ENCODE results near the gene TSPYL6. TPM values are rescaled to one million over a fixed set of nuclear protein-coding genes. Genes with fewer than 3 reads are reported as not detected.

TSPYL6 gene
- total RNA-seq, 1 donor from 2014 or later: not detected

DNA sequence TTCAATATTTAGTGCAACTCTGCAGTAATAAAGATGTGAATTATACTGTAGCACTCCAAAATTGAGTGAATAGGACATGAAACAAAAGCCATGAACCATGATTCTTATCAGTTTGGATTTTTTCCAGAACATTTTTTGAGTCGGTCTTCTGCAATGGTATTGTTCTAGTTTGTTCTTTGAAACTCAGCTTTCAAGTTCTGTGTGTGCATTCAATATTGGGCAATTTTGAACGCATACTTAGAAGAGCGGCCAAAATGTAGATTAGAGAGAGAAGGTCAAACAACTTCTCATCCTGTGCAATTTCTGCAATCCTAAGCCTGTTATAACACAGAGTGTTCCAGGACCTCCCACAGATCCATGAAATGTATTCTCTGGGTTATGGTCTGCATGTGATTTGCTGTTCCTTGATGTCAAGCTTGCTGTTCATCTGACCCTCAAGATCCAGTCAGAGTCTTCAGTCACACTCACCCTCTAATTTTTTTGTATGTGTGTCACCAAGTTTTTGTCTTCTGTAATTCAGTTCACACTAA lies 48.3 kb downstream of the TSPYL6 start:
- Histone ChIP-seq H3K27me3 (no peaks in the 10 kb centered on the region), H3F3A (ENCODE audit: low read depth) (no peaks in the 10 kb centered on the region), H3K4me3 (no peak overlapping the region), H2AFZ (replicated peaks) (no peak overlapping the region), H3K27ac (no peak overlapping the region), H3K36me3 (no peaks in the 10 kb centered on the region), H3K4me2 (no peak overlapping the region), H3K9me3 (ENCODE audit: low read depth) (no peaks in the 10 kb centered on the region), H4K20me1 (ENCODE audit: low read depth) (no peaks in the 10 kb centered on the region), H3K4me1 (peaks cover 6% of the 10 kb centered on the region), H3K79me2 (ENCODE audit: low read depth) (no peaks in the 10 kb centered on the region), H3K9ac (no peak overlapping the region)
- Mint-ChIP-seq H3K9me3 (no peaks in the 10 kb centered on the region), H3K27me3 (ENCODE audit: insufficient read depth, low read depth) (peaks cover 2% of the 10 kb centered on the region), H3K36me3 (no peaks in the 10 kb centered on the region), H3K4me1 (peaks cover 17% of the 10 kb centered on the region), H3K4me3 (no peak overlapping the region), H3K27ac (no peak overlapping the region)
- DNase-seq (ENCODE audit: low spot score): no peak
- TF ChIP-seq, protein P1, sequence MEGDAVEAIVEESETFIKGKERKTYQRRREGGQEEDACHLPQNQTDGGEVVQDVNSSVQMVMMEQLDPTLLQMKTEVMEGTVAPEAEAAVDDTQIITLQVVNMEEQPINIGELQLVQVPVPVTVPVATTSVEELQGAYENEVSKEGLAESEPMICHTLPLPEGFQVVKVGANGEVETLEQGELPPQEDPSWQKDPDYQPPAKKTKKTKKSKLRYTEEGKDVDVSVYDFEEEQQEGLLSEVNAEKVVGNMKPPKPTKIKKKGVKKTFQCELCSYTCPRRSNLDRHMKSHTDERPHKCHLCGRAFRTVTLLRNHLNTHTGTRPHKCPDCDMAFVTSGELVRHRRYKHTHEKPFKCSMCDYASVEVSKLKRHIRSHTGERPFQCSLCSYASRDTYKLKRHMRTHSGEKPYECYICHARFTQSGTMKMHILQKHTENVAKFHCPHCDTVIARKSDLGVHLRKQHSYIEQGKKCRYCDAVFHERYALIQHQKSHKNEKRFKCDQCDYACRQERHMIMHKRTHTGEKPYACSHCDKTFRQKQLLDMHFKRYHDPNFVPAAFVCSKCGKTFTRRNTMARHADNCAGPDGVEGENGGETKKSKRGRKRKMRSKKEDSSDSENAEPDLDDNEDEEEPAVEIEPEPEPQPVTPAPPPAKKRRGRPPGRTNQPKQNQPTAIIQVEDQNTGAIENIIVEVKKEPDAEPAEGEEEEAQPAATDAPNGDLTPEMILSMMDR (IDR thresholded peaks at IDR 0.05): no peak
- TF ChIP-seq EZH2phosphoT487 (IDR thresholded peaks at IDR 0.05): no peak
- no peak for TF ChIP-seq EZH2 (IDR thresholded peaks at IDR 0.05)

DNA sequence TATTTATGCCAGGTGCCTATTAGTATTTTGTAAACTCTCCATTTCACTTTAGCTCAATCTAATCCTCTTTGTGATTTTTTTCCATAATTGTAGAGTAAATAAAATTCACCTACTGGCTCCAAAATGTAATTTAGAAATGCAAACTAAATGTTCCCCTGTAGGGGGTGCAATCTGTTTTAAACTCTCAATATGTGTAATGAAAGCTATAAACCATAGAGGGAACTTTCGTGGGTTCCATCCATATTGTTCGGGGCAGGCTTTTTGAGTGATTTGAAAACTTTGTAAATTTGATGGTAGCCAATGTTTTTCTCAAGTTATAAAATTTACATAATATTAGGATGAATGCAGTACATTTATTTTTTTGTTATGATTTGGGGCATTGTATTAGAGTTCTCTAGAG lies 49.4 kb downstream of the TSPYL6 start:
- Mint-ChIP-seq H3K4me3 (no peak overlapping the region), H3K27ac (no peak overlapping the region), H3K9me3 (no peaks in the 10 kb centered on the region), H3K27me3 (ENCODE audit: insufficient read depth, low read depth) (peaks cover 2% of the 10 kb centered on the region), H3K4me1 (peaks cover 15% of the 10 kb centered on the region), H3K36me3 (no peaks in the 10 kb centered on the region)
- H3K4me3 ChIP-seq: no peak overlapping the region
- no peaks in the 10 kb centered on the region for H3F3A ChIP-seq (ENCODE audit: low read depth)
- no peaks in the 10 kb centered on the region for H3K27me3 ChIP-seq
- H3K9me3 ChIP-seq (ENCODE audit: low read depth): no peaks in the 10 kb centered on the region
- no peaks in the 10 kb centered on the region for H4K20me1 ChIP-seq (ENCODE audit: low read depth)
- H3K27ac ChIP-seq: no peak overlapping the region
- H3K4me1 ChIP-seq: peaks cover 6% of the 10 kb centered on the region
- DNase-seq (ENCODE audit: low spot score): peak; percentile 7
- no peak overlapping the region for H3K9ac ChIP-seq
- TF ChIP-seq EZH2 (IDR thresholded peaks at IDR 0.05) (no peak), EZH2phosphoT487 (IDR thresholded peaks at IDR 0.05) (no peak)
- TF ChIP-seq, protein P1 (IDR thresholded peaks at IDR 0.05): peak; percentile 64
- no peak overlapping the region for H3K4me2 ChIP-seq
- H2AFZ ChIP-seq (replicated peaks): no peak overlapping the region
- H3K36me3 ChIP-seq: no peaks in the 10 kb centered on the region
- H3K79me2 ChIP-seq (ENCODE audit: low read depth): no peaks in the 10 kb centered on the region

DNA sequence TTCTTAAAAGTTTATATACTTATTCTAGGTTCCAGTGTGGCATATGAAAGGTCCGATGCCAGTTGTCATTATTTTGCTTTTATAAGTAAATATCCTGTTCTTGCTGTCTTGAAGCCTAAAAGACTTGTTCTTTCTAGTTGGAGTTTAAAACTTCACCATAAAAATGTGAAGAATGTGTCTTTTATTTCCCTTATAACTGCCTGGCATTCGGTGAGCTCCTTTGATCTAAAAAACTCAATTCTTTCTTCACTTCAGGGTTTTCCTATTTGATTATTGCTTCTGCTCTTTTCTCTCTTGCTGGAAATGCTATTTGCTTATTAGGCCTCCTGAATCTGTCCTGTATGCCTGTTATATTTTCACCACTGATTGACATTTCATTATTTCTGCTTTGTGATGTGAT lies 51.6 kb downstream of the TSPYL6 start:
- no peaks in the 10 kb centered on the region for H3K27me3 ChIP-seq
- no peak for DNase-seq (ENCODE audit: low spot score)
- no peak overlapping the region for H3K9ac ChIP-seq
- H2AFZ ChIP-seq (replicated peaks): no peak overlapping the region
- TF ChIP-seq EZH2 (IDR thresholded peaks at IDR 0.05) (no peak), EZH2phosphoT487 (IDR thresholded peaks at IDR 0.05) (no peak)
- TF ChIP-seq, protein P1 (IDR thresholded peaks at IDR 0.05): no peak
- H4K20me1 ChIP-seq (ENCODE audit: low read depth): no peaks in the 10 kb centered on the region
- Mint-ChIP-seq H3K9me3 (no peaks in the 10 kb centered on the region), H3K27me3 (ENCODE audit: insufficient read depth, low read depth) (no peaks in the 10 kb centered on the region), H3K27ac (no peak overlapping the region), H3K4me3 (no peak overlapping the region), H3K36me3 (no peaks in the 10 kb centered on the region), H3K4me1 (peaks cover 15% of the 10 kb centered on the region)
- no peaks in the 10 kb centered on the region for H3F3A ChIP-seq (ENCODE audit: low read depth)
- no peaks in the 10 kb centered on the region for H3K79me2 ChIP-seq (ENCODE audit: low read depth)
- H3K4me2 ChIP-seq: no peak overlapping the region
- H3K36me3 ChIP-seq: no peaks in the 10 kb centered on the region
- no peak overlapping the region for H3K27ac ChIP-seq
- no peak overlapping the region for H3K4me3 ChIP-seq
- no peaks in the 10 kb centered on the region for H3K9me3 ChIP-seq (ENCODE audit: low read depth)
- H3K4me1 ChIP-seq: peaks cover 6% of the 10 kb centered on the region

Other genes starting within 250 kb of the TSPYL6 start
- 9.7 and 10.4 TPM in 2 replicates for gene ACYP2, start 140.6 kb downstream of the TSPYL6 start, total RNA-seq (ENCODE audit: low replicate concordance)
- gene SPTBN1, start 200.1 kb upstream of the TSPYL6 start, total RNA-seq (ENCODE audit: low replicate concordance): 91.3 and 94.2 TPM in 2 replicates